K562 (cell line): ENCODE results near the gene DLG4.
"Not testable (repeated sequence)": the region's sequence is repeated elsewhere in the genome, so short reads cannot be mapped to it uniquely, and the experiment has no call there.

Source experiments
- CBX1 ChIP-seq: sonication (generic); IDR thresholded peaks from 2 replicates; pipeline ENCODE4 v1.6.1; 2016; ENCODE audit warnings: antibody characterized with exemption, low read depth, mild to moderate bottlenecking
- NFATC3 ChIP-seq: fragments of 450-650 bp; IDR thresholded peaks from 2 replicates; pipeline ENCODE4 v1.6.1; 2017; ENCODE audit warnings: mild to moderate bottlenecking
- RBM25 ChIP-seq: fragments of 200-400 bp; formaldehyde crosslinking; IDR thresholded peaks from 2 replicates; pipeline ENCODE4 v1.6.1; 2018; ENCODE audit warnings: low read length, low read depth, moderate library complexity; ENCODE audit not compliant: severe bottlenecking
- ZNF699 ChIP-seq: fragments of 250-450 bp; sonication (Bioruptor Pico); IDR thresholded peaks from 2 replicates; pipeline ENCODE4 v1.8.0; 2021; ENCODE audit warnings: mild to moderate bottlenecking, moderate library complexity; ENCODE audit not compliant: insufficient replicate concordance

DNA sequence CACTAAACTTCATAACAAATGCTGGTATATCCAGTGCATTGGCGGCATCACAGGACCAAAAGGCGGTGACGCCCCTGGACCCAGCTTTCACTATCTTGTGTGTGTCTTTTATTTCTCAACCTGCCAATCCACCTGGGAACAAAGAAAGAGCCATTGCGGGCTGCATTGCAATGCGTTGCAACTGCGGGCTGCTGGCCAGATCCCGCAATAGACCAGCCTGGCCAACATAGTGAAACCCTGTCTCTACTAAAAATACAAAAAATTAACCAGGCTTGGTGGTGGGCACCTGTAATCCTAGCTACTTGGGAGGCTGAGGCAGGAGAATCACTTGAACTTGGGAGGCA is 50.1 kb downstream of the DLG4 start:
- TF ChIP-seq RBM25; CBX1; ZNF699 (CRISPR knock-in tag); NFATC3: not testable (repeated sequence)
